ENCODE data around the gene MIR17HG. TPM values are rescaled to one million over a fixed set of nuclear protein-coding genes. Genes with fewer than 3 reads are reported as not detected.
A peak's percentile ranks its signal among the peaks of the same experiment; 100 is the strongest.

MIR17HG gene
- 10 to 100 TPM in 1 of 2 donors, 1 to 10 TPM in 1; 2.7 to 16.5 TPM for total RNA-seq

- peak; percentile 56 for DNase-seq (ENCODE audit: low spot score)
- H3K27ac ChIP-seq = peak within 1 kb of the TSS; percentile 84
Observed at GRCh38 chr13:91347202-91347995, at the start of gene MIR17HG. Gene MIR17HG (plus strand): TSS chr13:91347687.

GRCh38 chr13:91298060-91298459 is 49.4 kb upstream of the MIR17HG start:
- no peak for ATAC-seq (ENCODE audit: insufficient number of reproducible peaks, low FRiP score, low read depth)
- H3K4me3 ChIP-seq = no peak overlapping the region
- H3K27ac ChIP-seq = no peak overlapping the region
- H3K27me3 ChIP-seq (replicated peaks; ENCODE audit: insufficient read depth) = no peaks in the 10 kb centered on the region
- H3K9me3 ChIP-seq = no peaks in the 10 kb centered on the region
- no peak for TF ChIP-seq CTCF (IDR thresholded peaks at IDR 0.05)
- no peaks in the 10 kb centered on the region for H3K4me1 ChIP-seq (ENCODE audit: control insufficient read depth in 1 of 2, low read depth in 2 of 2)
- no peaks in the 10 kb centered on the region for H3K36me3 ChIP-seq
- DNase-seq (ENCODE audit: low spot score) = no peak

More at GRCh38 chr13:91347202-91347995, at the start of gene MIR17HG:
- TF ChIP-seq CTCF (IDR thresholded peaks at IDR 0.05) = no peak
- Histone ChIP-seq H3K9me3 (no peaks in the 10 kb centered on the region), H3K4me3 (peak within 1 kb of the TSS; percentile 93), H3K4me1 (ENCODE audit: control insufficient read depth in 1 of 2, low read depth in 2 of 2) (peaks cover 10 to 11% of the 10 kb centered on the region in 2 donors), H3K27me3 (replicated peaks; ENCODE audit: insufficient read depth) (no peaks in the 10 kb centered on the region), H3K36me3 (peaks cover 9% of the 10 kb centered on the region)
- ATAC-seq (ENCODE audit: insufficient number of reproducible peaks, low FRiP score, low read depth) = peak; percentile 80

GRCh38 chr13:91302111-91302510 is 45.4 kb upstream of the MIR17HG start:
- Histone ChIP-seq H3K9me3 (no peaks in the 10 kb centered on the region), H3K27ac (no peak overlapping the region), H3K4me1 (ENCODE audit: control insufficient read depth in 1 of 2, low read depth in 2 of 2) (no peaks in the 10 kb centered on the region), H3K27me3 (replicated peaks; ENCODE audit: insufficient read depth) (no peaks in the 10 kb centered on the region), H3K36me3 (no peaks in the 10 kb centered on the region), H3K4me3 (no peak overlapping the region)
- no peak for TF ChIP-seq CTCF (IDR thresholded peaks at IDR 0.05)
- no peak for ATAC-seq (ENCODE audit: insufficient number of reproducible peaks, low FRiP score, low read depth)
- no peak for DNase-seq (ENCODE audit: low spot score)

- Histone ChIP-seq H3K4me1 (ENCODE audit: control insufficient read depth in 1 of 2, low read depth in 2 of 2) (no peaks in the 10 kb centered on the region), H3K4me3 (no peak overlapping the region), H3K9me3 (no peaks in the 10 kb centered on the region), H3K27ac (no peak overlapping the region), H3K36me3 (no peaks in the 10 kb centered on the region), H3K27me3 (replicated peaks; ENCODE audit: insufficient read depth) (no peaks in the 10 kb centered on the region)
- no peak for ATAC-seq (ENCODE audit: insufficient number of reproducible peaks, low FRiP score, low read depth)
- TF ChIP-seq CTCF (IDR thresholded peaks at IDR 0.05) = no peak
- no peak for DNase-seq (ENCODE audit: low spot score)
Observed at GRCh38 chr13:91303031-91303430, 44.5 kb upstream of the MIR17HG start.

- Histone ChIP-seq H3K4me3 (no peak overlapping the region), H3K27ac (no peak overlapping the region), H3K27me3 (replicated peaks; ENCODE audit: insufficient read depth) (no peaks in the 10 kb centered on the region), H3K4me1 (ENCODE audit: control insufficient read depth in 1 of 2, low read depth in 2 of 2) (no peaks in the 10 kb centered on the region), H3K9me3 (no peaks in the 10 kb centered on the region), H3K36me3 (no peaks in the 10 kb centered on the region)
- no peak for TF ChIP-seq CTCF (IDR thresholded peaks at IDR 0.05)
- ATAC-seq (ENCODE audit: insufficient number of reproducible peaks, low FRiP score, low read depth) = no peak
- no peak for DNase-seq (ENCODE audit: low spot score)
Observed at GRCh38 chr13:91304741-91305140, 42.7 kb upstream of the MIR17HG start.

Data from thoracic aorta (tissue), 2 donors.